ENCODE results near the gene MACROD2.
"Not testable (repeated sequence)": the region's sequence is repeated elsewhere in the genome, so short reads cannot be mapped to it uniquely, and the experiment has no call there.

Gene MACROD2

DNA sequence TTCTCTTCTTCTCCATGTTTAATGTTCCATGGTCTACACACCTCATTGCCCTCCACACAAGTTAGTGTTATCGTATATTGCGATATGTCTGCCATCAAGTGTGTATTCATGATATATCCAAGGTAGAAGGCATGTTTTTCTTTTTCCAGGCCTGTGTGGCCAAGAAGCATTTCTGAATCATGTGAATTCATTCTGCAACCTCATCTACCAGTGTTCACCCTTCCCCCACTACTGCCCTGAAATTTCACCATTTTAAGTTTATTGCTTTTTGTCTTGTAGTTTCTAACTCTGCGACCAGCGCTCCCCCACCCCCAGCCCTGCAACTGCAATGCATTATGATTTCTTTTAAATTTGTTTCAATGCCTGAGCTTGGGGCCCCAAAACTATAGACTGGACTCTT lies 960.1 kb downstream of the MACROD2 start:
- no peak for DNase-seq (ENCODE audit: low spot score)

DNA sequence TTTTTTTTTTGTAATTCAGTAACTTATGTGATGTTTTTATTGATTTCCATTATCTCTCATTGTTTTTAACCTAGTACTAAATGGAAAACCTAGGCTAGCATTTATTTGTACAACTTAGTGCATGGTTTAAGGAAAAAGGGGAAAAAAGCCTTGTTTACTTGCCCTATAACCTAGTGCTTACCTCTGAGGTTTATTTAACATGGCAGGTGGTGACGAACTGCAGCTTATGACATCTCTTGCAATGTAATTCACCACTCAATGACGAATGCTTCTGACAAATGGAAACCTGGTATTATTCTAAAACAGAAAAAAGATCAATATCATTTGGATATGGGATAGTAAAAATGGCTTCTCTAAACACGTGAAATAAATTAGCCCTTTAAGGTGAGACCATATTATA lies 960.7 kb downstream of the MACROD2 start:
- DNase-seq (ENCODE audit: low spot score): no peak

- DNase-seq (ENCODE audit: low spot score): no peak
These were observed 961.2 kb downstream of the MACROD2 start for GRCh38 chr20:14956538-14956937.

GRCh38 chr20:14957402-14957801 lies 962.1 kb downstream of the MACROD2 start:
- no peak for DNase-seq (ENCODE audit: low spot score)

- DNase-seq (ENCODE audit: low spot score): no peak
These were observed 963.3 kb downstream of the MACROD2 start for GRCh38 chr20:14958626-14959025.

- DNase-seq (ENCODE audit: low spot score): no peak
These were observed 964.5 kb downstream of the MACROD2 start for GRCh38 chr20:14959506-14960475.

GRCh38 chr20:14960831-14961230 lies 965.5 kb downstream of the MACROD2 start:
- DNase-seq (ENCODE audit: low spot score): no peak

- DNase-seq (ENCODE audit: low spot score): peak; percentile 92
These were observed 967.9 kb downstream of the MACROD2 start for GRCh38 chr20:14963262-14963663.

GRCh38 chr20:14966203-14966602 lies 970.9 kb downstream of the MACROD2 start:
- DNase-seq (ENCODE audit: low spot score): no peak

DNA sequence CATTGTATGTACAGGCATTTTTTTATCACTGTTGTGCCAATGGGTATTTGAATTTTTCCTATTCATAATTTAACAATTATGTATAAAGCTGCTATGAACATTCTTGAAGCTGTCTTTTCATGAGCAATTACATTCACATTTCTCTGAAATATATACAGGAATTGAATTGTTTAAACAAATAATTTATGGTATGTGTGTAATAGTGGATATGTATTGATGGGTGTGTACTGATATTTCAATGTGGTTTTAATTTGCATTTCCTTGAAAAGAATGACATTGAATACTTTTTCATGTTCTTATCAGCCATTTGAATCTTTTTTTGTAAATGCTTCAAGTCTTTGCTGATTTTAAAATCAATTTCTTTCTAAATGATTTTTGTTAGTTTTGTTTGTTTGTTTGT lies 971.5 kb downstream of the MACROD2 start:
- DNase-seq (ENCODE audit: low spot score): no peak

- no peak for DNase-seq (ENCODE audit: low spot score)
These were observed 976.9 kb downstream of the MACROD2 start for GRCh38 chr20:14972256-14972655.

GRCh38 chr20:14972690-14973089 lies 977.4 kb downstream of the MACROD2 start:
- no peak for DNase-seq (ENCODE audit: low spot score)

GRCh38 chr20:14979453-14979986 lies 984.2 kb downstream of the MACROD2 start:
- DNase-seq (ENCODE audit: low spot score): no peak

- not testable (repeated sequence) for DNase-seq (ENCODE audit: low spot score)
These were observed 986.2 kb downstream of the MACROD2 start for GRCh38 chr20:14981486-14981885.

GRCh38 chr20:14982324-14982723 lies 987.0 kb downstream of the MACROD2 start:
- DNase-seq (ENCODE audit: low spot score): not testable (repeated sequence)

GRCh38 chr20:14984305-14984704 lies 989.0 kb downstream of the MACROD2 start:
- DNase-seq (ENCODE audit: low spot score): no peak

- DNase-seq (ENCODE audit: low spot score): peak; percentile 23
These were observed 989.7 kb downstream of the MACROD2 start for GRCh38 chr20:14984768-14985622.

DNA sequence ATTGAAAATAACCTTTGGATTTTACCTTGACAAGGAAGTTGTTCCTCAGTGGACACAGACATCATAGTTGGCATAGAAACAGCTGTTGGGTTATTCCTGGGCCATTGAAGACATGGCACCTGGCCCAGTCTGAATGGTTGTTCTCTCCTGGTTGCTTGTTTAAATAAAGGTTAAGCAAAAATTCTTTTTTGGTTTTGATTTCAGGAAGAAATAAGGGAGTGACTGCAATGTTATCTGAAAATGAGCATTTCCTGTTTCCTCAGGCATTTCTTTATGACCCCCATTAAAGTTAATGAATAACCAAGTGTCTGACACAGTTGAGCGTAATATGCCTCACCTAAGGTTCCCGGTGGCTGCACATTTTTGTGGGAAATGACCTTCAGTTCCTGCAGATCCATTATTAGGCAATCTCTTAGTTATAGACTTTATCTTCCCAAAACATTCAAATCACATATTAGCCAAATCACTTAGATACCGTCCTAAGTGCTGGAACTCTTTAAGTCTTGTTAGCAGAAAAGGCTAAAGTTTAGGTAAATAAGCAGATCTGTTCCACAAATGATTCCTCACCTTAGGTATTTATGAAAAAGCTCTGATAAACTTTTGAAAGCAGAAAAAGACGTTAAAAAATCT lies 990.8 kb downstream of the MACROD2 start:
- DNase-seq (ENCODE audit: low spot score): no peak

- DNase-seq (ENCODE audit: low spot score): no peak
These were observed 991.3 kb downstream of the MACROD2 start for GRCh38 chr20:14986656-14987055.

GRCh38 chr20:14989535-14990290 lies 994.4 kb downstream of the MACROD2 start:
- no peak for DNase-seq (ENCODE audit: low spot score)

GRCh38 chr20:14991023-14991422 lies 995.7 kb downstream of the MACROD2 start:
- no peak for DNase-seq (ENCODE audit: low spot score)

Data from kidney capillary endothelial cell (primary cell).